HG03025 (cell line): ENCODE results near the gene RPL18A.
"Not testable (repeated sequence)": the region's sequence is repeated elsewhere in the genome, so short reads cannot be mapped to it uniquely, and the experiment has no call there.

Source experiments
- ATAC-seq: cut with Tn5 transposase; IDR thresholded peaks from one replicate; pipeline ENCODE4 v1.9.1; 2021; ENCODE audit warnings: mild to moderate bottlenecking, moderate library complexity; ENCODE audit not compliant: unreplicated experiment, low FRiP score

Gene RPL18A

DNA sequence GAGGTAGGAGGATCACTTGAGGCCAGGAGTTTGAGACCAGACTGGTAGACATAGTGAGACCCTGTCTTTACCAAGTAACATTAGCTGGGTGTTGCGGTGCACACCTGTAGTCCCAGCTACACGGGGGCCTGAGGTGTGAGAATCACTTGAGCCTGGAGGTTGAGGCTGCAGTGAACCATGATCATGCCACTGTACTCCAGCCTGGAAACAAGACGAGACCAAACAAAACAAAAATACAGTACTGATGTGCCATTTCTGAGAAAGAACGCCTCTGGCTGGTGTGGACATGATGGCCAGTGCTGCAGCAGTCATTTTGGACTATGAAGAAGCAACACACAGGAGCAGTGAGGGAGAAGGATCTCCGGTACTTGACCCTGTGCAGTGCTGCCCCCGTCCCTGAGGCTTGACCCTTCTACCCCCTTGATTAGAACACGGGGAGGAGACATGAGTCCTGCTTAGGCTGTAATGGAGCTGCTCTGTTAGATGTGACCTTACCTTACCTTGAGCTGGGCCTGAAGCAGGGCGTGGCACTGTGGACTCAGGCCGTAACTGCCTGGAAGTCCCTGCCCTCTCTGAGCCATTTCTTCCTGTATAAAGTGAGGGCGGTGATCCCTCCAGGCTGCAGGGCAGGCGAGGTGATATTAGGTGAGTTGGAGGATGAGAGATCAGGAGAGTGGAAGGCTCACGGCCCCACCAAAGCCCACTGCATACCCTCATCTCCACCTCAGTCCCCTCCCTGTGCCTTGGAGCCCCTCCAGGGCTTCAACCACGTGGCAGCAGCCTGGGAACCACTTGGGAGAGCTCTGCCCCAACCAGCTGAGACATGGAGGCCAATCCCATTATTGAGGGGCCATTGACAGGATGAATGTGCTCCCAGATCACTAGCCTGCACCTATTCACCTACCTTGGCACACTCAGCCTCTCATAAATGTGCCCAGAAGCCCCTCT, 5.9 kb downstream of the RPL18A start:
- ATAC-seq: no peak

DNA sequence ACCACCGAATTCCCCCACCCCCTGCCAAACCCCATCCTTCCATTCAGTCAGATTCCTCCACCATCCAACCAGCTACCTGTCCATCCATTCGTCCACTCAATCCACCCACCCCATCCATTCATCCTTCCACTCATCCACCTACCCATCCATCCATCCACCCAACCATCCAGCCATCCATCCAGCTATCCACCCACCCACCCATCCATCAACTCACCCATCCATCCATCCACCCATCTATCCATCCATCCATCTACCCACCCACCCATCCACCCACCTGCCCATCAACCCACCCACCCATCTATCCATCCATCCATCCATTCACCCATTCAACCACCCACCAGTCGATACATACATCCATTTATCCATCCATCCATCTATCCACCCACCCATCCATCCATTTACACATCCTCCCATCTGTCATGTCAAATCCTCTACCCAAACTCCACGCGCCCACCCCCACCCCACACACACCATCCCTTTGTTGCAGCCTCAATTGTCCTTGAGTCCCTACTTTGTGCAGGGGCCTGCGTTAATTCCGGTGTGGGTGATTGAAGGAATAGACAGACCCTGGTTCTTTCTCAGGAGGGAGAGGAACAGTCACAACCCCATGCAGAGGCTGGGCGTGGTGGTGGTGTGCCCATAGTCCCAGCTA, 6.7 kb downstream of the RPL18A start:
- no peak for ATAC-seq

DNA sequence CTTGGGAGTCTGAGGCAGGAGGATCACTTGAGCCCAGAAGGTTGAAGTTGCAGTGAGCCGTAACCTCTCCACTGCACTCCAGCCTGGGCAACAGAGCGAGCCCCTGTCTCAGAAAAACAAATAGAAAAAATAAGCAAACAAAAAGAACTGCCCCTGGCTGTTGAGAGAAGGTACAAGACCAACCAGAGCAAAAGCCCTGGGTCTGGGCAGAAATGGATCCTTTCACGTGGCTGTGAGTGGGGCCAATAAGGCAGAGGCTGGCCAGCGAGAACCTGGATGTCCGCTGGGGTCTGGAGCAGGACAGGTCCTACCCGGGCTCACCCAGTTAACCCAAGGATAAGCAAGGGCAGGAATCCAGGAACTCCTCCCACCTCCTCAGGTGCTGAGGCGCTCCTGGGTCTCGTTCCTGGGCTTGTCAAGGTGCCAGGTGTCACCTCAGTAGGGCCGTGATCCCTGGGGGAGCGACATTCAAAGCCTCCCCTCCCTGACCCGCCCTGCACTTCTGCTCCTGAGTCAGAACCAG, 7.3 kb downstream of the RPL18A start:
- no peak for ATAC-seq

DNA sequence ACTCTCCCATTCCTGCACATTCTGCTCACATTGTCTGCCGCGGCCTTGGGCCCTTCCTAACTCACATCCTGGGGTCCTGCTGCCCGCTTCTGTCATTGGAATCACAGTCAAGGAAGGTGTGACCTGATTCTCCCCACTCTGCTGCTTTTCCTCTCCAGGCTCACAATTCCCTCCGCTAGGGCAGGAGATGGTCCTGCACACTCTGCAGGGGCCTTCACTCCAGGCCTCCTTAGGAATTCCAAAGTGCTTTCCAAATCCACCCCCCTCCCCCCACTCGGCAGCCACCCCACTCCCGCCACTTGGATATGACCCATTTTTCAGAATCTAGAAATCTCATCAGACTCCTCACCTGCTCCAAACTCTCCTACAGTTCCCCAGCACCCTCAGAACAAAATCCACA, 9.0 kb downstream of the RPL18A start:
- no peak for ATAC-seq

DNA sequence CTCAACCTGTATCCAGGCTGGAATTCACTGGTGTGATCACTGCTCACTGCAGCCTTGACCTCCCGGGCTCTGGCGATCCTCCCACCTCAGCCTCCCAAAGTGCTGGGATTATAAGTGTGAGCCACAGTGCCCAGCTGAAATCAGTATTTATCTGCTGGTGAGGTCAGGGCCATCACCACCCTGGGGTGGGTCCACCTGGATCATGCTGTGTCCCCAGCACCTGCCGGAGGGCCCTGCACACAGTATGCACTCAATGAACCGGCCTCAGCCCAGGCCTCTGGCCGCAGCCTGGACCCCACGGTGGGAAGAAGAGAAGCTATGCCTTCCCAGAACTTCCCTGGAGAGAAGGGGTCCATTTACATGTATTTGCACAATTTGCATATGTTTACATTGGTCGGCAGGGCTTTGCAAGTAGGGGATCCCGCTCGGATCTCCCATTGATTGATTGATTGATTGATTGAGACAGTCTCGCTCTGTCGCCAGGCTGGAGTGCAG, 9.5 kb downstream of the RPL18A start:
- ATAC-seq: no peak

DNA sequence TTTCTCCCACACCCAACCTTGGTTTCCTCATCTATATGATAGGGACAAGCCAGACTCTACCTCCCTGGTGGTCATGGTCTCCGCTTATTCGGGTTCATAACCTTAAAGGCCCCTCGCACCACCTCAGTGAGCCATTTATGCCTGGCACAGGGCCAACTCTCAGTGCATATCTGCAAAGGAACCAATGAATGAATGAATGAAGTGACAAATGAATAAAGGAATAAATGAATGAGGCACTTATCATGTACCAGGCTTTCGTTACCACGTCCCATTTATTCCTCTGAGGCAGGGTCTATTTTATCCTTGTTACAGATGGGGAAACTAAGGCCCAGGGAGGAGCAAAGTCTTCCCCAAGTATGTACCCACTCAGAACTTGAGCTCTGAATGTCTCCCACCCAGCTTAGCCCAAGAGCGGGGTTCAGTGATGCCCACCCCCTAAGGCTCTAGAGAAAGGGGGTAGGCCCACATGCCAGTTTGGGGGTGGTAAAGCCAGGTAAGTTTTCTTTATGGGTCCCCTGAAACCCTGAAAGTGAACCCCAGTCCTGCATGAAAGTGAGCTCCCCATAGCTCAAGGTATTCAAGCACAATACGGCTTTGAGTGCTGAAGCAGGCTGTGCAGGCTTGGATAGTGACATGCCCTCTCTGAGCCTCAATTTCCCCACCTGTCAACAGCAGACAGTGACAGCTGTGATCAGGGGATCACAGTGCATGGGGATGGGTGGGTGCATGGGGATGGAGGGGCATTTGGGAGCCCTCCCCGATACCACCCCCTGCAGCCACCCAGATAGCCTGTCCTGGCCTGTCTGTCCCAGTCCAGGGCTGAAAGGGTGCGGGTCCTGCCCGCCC, 11.5 kb downstream of the RPL18A start:
- ATAC-seq: no peak

DNA sequence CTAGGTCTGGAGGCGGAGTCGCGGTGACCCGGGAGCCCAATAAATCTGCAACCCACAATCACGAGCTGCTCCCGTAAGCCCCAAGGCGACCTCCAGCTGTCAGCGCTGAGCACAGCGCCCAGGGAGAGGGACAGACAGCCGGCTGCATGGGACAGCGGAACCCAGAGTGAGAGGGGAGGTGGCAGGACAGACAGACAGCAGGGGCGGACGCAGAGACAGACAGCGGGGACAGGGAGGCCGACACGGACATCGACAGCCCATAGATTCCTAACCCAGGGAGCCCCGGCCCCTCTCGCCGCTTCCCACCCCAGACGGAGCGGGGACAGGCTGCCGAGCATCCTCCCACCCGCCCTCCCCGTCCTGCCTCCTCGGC, 12.2 kb downstream of the RPL18A start, which contains the start of gene SLC5A5:
Gene SLC5A5 (plus strand): TSS at position 68 of the 373 bp plus-strand sequence. CDS start 375 bp downstream, outside the sequence.
- no peak for ATAC-seq

DNA sequence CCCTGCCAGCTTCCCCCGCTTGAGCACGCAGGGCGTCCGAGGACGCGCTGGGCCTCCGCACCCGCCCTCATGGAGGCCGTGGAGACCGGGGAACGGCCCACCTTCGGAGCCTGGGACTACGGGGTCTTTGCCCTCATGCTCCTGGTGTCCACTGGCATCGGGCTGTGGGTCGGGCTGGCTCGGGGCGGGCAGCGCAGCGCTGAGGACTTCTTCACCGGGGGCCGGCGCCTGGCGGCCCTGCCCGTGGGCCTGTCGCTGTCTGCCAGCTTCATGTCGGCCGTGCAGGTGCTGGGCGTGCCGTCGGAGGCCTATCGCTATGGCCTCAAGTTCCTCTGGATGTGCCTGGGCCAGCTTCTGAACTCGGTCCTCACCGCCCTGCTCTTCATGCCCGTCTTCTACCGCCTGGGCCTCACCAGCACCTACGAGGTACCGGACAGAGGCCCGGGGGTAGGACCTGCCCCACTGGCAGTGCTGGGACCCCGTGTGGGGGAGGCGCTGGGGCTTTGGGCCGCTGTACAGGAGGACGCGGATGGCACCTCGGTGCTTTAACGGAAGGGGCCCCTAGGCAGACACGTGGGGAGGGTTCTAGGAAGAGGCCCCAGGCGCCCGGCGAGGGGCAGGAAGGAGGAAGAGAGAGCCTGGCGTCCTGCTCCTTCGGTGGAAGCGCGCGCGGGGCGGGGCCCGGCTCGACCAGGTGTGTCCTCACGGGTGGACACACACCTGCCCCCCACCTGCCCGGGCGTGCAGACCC, 12.7 kb downstream of the RPL18A start:
- no peak for ATAC-seq

DNA sequence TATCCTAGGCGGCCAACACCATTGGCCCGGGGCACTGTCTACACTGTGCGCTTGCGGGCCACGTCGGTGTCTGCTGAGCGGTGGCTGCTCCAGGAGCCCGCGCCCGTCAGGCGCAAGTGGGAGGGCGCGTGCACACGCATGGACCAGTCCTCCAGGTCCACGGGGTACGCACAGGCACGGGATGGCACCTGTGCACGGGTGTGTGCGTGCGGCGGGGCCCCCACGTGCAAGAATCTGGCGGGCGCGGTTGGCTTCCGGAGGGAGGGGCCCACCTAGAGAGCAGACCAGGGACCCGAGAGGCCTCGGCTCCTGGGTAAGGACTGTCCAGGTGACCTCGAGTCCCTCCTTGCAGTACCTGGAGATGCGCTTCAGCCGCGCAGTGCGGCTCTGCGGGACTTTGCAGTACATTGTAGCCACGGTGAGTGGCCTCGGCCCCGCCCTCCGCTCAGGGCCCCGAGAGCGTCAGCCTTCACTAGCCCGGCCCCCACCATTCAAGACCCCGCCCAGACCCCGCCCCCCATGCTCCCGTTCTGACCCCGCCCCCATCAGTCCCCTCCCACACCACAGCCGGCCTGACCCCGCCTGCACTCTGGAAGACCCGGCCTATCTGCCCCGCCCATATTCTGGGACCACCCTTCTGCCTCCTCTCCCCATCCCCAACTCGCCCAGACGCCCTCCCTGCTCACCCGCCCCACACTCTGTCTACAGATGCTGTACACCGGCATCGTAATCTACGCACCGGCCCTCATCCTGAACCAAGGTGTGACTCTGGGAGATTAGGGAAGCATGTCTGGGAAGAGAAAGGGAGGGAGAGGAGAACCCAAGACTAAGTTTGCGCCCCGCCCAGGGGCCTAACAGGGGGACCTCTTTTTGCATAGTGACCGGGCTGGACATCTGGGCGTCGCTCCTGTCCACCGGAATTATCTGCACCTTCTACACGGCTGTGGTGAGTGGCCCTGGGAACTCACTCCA, 14.4 kb downstream of the RPL18A start:
- ATAC-seq: no peak

DNA sequence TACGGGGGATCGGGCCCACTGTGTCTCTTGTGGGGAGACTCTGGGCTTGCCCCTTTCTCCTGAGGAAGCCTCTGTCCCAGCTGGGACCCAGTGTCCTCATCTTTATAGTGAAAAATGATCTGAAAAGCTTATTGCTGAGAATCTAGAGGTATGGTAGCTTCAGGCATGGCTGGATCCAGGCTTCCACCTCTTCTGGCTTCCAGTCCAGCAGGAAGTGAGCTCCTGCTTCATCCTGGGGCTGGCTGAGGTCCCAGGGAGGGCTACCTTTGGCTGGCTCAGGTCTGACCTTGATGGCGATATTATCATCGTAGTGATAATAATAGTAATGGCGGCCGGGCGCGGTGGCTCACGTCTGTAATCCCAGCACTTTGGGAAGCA, 15.0 kb downstream of the RPL18A start:
- ATAC-seq: no peak

DNA sequence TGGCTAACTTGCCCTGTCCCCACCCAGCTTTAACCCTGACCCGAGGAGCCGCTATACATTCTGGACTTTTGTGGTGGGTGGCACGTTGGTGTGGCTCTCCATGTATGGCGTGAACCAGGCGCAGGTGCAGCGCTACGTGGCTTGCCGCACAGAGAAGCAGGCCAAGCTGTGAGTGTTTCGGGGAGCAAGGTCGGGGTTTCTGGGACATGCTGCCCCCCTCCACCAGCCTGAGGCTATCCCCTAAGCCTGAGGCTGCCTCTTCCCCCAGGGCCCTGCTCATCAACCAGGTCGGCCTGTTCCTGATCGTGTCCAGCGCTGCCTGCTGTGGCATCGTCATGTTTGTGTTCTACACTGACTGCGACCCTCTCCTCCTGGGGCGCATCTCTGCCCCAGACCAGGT, 18.0 kb downstream of the RPL18A start:
- ATAC-seq: no peak

DNA sequence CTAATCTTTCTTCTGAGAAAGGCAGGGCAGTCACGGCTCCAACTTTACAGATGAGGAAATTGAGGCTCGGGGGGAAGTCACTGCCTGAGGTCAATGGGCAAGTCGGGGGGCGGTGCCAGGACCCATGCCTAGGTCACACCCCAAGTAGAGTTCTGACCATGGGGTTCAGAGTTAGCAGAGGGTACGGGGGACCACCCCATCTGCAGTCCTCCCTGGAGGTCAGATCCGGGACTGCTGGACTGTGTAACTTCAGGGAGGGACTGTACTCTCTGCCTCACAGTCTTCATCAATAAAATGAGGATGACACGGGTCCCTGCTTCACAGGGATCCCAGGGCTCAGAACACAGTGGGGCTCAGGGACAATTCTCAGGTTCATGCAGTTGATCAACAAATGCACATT, 19.8 kb downstream of the RPL18A start:
- ATAC-seq: no peak

DNA sequence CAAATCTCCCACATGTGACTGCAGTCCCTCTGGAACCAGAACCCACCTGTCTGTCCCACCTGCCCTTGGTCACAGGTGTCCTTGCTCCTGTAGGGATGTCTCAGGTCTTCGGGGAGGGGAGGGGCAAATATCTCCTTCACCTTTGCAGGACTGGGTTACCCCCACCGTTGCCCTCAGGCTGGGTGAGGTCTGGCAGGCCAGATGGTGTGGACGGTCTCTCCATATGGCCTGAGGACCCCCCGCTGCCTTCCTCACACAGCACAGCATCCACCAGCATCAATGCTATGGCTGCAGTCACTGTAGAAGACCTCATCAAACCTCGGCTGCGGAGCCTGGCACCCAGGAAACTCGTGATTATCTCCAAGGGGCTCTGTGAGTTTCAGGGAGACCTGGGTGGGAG, 22.0 kb downstream of the RPL18A start:
- no peak for ATAC-seq

DNA sequence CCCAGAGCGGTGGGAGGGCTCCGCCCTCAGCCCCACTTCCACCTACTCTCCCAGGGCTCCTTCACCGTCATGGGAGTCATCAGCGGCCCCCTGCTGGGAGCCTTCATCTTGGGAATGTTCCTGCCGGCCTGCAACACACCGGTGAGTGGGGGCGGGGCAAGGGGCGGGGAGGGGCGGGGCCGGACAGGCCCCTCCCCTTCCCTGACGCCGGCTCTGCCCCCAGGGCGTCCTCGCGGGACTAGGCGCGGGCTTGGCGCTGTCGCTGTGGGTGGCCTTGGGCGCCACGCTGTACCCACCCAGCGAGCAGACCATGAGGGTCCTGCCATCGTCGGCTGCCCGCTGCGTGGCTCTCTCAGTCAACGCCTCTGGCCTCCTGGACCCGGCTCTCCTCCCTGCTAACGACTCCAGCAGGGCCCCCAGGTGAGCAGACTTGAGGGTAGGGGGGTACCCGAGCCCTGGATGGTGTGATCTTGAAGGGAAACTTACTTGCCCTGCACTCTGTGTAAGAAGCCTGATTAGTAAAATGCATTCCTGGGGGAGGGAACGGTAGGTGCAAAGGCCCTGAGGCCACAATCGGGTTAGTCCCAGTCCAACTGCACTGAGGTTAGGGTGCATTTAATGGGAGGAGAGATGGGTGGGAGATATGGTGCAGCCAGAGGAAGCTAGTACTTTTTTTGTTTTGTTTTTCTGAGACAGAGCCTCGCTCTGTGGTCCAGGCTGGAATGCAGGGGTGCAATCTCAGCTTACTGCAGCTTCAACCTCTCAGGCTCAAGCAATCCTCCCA, 24.1 kb downstream of the RPL18A start:
- no peak for ATAC-seq

DNA sequence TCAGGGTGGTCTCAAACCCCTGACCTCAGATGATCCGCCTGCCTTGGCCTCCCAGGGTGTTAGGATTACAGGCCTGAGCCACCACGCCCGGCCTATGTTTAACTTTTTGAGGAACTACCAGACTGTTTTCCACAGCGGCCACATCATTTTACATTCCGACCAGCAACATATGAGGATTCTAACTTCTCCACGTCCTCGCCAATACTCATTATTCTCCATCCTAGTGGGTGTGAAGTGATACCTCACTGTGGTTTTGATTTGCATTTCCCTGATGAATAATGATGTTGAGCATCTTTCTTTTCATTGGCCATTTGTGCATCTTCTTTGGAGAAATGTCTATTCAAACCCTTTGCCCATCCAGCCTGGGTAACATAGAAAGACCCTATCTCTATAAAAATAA, 26.8 kb downstream of the RPL18A start:
- ATAC-seq: no peak

DNA sequence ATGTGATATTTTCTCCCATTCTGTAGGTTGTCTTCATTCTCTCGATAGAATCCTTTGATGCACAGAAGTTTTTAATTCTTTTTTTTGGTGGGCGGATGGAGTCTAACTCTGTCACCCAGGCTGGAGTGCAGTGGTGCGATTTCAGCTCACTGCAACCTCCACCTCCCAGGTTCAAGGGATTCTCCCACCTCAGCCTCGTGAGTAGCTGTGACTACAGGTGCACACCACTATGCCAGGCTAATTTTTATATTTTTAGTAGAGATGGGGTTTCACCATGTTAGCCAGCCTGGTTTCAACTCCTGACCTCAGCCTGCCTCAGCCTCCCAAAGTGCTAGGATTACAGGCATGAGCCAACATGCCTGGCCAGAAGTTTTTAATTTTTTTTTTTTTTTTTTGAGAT, 27.5 kb downstream of the RPL18A start:
- ATAC-seq: not testable (repeated sequence)

DNA sequence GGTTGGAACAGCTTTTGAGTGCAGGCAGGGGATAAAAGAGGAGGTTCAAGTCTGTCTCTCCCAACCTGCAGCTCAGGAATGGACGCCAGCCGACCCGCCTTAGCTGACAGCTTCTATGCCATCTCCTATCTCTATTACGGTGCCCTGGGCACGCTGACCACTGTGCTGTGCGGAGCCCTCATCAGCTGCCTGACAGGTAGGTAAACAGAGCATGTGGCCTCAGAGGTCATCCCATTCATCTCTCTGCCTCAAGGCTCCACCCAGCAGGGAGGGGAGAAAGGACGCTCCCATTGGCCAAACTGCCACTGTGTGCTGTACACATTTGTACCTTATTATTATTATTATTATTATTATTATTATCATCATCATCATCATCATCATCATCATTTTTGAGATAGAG, 28.6 kb downstream of the RPL18A start:
- ATAC-seq: no peak

DNA sequence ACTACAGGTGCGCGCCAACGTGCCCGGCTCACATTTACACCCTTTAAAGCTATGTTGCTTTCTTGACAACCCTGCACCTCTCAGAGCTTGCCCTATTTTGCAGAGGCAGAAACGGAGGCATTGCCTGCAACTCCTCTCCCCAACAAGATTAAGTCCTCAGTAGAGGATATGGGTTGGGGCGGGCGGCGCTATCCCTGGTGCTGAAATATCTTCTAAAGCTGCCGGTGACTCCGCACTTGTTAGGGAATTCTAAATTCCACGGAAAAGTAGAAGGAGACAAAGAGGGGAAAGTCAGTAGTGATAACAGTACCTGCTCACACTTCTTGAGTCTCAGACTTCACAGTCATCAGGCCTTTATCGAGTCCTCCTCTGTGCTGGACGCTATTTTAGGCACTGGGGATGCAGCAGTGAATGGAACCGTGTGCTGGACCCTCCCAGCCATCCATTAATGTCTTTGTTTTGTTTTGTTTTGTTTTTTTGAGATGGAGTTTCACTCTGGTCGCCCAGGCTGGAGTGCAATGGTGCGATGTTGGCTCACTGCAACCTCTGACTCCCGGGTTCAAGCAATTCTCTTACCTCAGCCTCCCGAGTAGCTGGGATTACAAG, 30.0 kb downstream of the RPL18A start:
- no peak for ATAC-seq
